ENCODE measurements around the gene OR2H1.

Gene OR2H1

DNA sequence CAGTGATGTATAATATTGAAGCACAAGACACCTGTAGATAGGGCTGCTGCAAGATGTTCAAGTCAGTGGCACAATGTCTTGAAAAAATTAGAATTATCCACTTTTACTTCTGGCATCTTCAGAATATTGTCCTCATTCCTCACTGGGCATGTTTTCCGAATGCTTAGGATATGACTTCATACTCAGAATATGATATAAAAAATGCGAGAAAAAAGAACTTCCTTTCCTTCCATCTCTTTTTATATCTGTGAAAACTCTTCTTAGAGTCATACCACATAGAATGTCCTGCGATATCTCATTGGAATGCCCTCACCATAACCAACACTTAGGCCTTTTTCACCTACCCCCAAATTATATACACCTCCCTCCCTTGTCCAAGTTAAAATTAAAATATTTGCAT lies 26.2 kb downstream of the OR2H1 start:
- TF ChIP-seq, protein P1, sequence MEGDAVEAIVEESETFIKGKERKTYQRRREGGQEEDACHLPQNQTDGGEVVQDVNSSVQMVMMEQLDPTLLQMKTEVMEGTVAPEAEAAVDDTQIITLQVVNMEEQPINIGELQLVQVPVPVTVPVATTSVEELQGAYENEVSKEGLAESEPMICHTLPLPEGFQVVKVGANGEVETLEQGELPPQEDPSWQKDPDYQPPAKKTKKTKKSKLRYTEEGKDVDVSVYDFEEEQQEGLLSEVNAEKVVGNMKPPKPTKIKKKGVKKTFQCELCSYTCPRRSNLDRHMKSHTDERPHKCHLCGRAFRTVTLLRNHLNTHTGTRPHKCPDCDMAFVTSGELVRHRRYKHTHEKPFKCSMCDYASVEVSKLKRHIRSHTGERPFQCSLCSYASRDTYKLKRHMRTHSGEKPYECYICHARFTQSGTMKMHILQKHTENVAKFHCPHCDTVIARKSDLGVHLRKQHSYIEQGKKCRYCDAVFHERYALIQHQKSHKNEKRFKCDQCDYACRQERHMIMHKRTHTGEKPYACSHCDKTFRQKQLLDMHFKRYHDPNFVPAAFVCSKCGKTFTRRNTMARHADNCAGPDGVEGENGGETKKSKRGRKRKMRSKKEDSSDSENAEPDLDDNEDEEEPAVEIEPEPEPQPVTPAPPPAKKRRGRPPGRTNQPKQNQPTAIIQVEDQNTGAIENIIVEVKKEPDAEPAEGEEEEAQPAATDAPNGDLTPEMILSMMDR (IDR thresholded peaks at IDR 0.05; ENCODE audit: control extremely low read depth, extremely low read depth, low read depth, missing control alignments): no peak
- ChIA-PET POLR2A (no interaction called here), CTCF (no interaction called here)
- no peak for DNase-seq (ENCODE audit: extremely low spot score)

DNA sequence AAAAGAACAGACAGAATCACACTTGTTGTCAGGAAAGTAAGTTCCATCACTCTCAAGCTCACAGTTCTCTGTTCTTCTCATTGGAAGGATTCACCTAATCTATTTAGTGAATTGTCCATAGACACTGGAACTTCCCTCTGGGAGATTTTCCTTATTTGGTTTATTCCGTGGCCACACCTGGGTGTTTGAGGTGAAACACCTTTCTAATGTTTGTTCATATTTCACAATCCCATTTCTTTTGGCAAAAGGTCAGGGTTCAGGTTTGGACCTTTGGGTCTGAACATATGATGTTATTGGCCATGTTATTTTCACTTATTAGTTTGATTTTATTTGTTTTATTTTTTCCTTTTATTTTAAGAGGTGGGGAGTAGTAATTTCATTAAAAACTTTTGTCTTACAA lies 26.8 kb downstream of the OR2H1 start:
- TF ChIP-seq, protein P1 (IDR thresholded peaks at IDR 0.05; ENCODE audit: control extremely low read depth, extremely low read depth, low read depth, missing control alignments): no peak
- DNase-seq (ENCODE audit: extremely low spot score): no peak
- ChIA-PET CTCF (no interaction called here), POLR2A (no interaction called here)

DNA sequence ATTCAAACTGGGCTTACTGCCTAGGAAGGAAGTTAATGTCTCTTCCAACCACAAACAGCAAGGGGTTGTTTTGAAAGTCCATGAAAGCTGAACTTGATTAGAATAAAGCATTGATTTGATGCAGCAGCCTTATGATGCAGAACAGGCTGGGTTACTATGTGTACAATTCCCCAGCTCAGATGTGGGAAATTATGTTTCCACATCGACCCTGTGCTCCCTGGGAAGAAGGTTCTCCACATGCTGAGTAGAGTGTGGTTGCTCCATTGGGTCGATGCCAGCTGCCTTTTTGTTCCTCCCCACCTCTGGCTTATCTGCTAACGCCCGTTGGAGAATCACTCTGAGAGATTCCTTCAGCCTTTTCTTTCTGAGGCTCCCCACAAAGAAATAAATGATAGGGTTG lies 29.6 kb downstream of the OR2H1 start:
- POLR2A ChIA-PET: no interaction called here
- CTCF ChIA-PET: no interaction called here
- TF ChIP-seq, protein P1 (IDR thresholded peaks at IDR 0.05; ENCODE audit: control extremely low read depth, extremely low read depth, low read depth, missing control alignments): no peak
- DNase-seq (ENCODE audit: extremely low spot score): no peak

DNA sequence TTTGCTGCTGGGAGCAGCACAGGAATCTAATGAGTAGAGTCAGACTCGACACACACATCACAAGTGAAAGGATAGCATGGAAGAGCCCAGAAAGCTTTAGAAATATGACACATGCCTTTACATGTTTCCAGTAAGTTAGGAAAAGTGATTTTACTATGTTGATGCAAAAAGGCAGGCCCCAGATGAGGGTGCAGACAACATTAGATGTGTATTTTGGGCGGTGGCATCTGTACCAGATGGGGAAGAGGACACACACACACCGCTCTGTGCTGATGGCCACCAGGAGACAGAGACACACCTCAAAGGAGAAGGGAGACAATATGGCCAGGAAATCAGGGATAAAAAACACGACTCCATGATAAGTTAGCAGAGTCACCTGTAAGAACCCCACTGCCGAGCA lies 30.2 kb downstream of the OR2H1 start:
- TF ChIP-seq, protein P1 (IDR thresholded peaks at IDR 0.05; ENCODE audit: control extremely low read depth, extremely low read depth, low read depth, missing control alignments): no peak
- ChIA-PET POLR2A (no interaction called here), CTCF (no interaction called here)
- DNase-seq (ENCODE audit: extremely low spot score): no peak

DNA sequence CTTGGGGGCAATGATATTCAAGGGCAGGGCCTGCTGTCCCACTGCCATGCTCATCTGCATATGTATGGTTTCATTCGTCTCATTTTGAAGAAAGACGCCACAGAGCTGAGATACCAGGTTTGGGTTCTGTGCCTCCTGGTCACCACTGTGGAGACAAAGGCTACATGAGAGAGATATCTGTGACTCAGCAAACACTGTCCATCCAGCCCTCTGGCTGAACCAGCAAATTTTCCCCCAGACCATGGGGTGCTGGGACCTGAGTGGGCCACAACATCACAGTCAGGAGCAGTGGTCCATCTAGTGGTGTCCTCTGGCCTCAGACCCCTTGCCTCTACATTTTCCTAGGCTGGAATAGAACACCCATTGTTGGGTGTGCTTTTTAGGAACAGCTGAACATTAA lies 30.7 kb downstream of the OR2H1 start, which contains the start of gene MAS1L:
TSS of gene MAS1L (minus strand) at position 297 of the 400 bp plus-strand sequence. CDS start at position 243, 54 bp downstream.
- ChIA-PET CTCF (interaction anchor here (1.0 kb wide), 1 partner anchor 34 kb away, joined by 3 read pairs; no protein-coding TSS in a partner anchor), POLR2A (no interaction called here)
- TF ChIP-seq, protein P1 (IDR thresholded peaks at IDR 0.05; ENCODE audit: control extremely low read depth, extremely low read depth, low read depth, missing control alignments): no peak
- no peak for DNase-seq (ENCODE audit: extremely low spot score)

DNA sequence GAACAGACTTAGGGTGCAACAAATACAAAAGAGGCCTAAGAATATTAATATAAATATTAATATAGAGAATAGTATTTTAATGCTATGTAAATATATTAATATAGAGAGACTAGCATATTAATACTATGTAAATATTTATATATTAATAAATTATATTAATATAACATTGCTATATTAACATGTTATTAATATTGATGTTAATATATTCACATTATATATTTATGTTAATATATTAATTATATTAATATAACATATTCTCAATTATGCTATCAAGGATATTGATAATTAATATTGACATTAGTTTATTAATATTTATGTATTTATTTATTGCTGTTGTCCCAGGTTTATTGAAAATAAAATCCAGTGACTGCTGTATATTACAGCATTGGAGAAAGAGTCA lies 31.9 kb downstream of the OR2H1 start:
- POLR2A ChIA-PET: no interaction called here
- CTCF ChIA-PET: interaction anchor here (1.0 to 1.1 kb wide), 2 partner anchors 12 to 35 kb away, joined by 3 read pairs; no protein-coding TSS in a partner anchor
- TF ChIP-seq, protein P1 (IDR thresholded peaks at IDR 0.05; ENCODE audit: control extremely low read depth, extremely low read depth, low read depth, missing control alignments): no peak
- DNase-seq (ENCODE audit: extremely low spot score): no peak

DNA sequence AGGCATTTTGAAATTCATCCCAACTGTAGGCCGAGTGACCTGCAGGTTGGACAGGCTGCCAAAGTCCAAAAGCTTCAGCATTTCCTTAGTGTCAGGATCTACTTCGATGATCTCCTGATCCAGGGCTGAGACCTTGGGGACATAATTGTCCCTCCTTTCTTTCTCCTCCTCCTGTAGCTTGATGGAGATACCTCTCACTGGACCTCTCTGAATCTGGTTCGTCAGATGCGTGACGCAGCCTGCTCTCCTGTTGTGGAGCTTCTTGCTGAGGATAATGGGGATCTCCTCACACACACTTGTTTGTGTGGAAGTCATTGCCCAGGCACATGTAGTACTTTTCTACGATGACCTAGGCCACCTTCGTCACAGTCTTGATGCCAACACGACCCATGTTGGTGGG lies 32.3 kb downstream of the OR2H1 start:
- TF ChIP-seq, protein P1 (IDR thresholded peaks at IDR 0.05; ENCODE audit: control extremely low read depth, extremely low read depth, low read depth, missing control alignments): no peak
- ChIA-PET CTCF (interaction anchor here (1.1 kb wide), 1 partner anchor 12 kb away, joined by 3 read pairs; no protein-coding TSS in a partner anchor), POLR2A (no interaction called here)
- DNase-seq (ENCODE audit: extremely low spot score): no peak
